ENCODE data around the gene ACOT4.
"Not testable (repeated sequence)": the region's sequence is repeated elsewhere in the genome, so short reads cannot be mapped to it uniquely, and the experiment has no call there.

Gene ACOT4

GRCh38 chr14:73633116-73634010 is 41.7 kb downstream of the ACOT4 start:
- peak in 1 of 2 donors; percentile 26 for DNase-seq (ENCODE audit: low read depth in 2 of 2)

DNA sequence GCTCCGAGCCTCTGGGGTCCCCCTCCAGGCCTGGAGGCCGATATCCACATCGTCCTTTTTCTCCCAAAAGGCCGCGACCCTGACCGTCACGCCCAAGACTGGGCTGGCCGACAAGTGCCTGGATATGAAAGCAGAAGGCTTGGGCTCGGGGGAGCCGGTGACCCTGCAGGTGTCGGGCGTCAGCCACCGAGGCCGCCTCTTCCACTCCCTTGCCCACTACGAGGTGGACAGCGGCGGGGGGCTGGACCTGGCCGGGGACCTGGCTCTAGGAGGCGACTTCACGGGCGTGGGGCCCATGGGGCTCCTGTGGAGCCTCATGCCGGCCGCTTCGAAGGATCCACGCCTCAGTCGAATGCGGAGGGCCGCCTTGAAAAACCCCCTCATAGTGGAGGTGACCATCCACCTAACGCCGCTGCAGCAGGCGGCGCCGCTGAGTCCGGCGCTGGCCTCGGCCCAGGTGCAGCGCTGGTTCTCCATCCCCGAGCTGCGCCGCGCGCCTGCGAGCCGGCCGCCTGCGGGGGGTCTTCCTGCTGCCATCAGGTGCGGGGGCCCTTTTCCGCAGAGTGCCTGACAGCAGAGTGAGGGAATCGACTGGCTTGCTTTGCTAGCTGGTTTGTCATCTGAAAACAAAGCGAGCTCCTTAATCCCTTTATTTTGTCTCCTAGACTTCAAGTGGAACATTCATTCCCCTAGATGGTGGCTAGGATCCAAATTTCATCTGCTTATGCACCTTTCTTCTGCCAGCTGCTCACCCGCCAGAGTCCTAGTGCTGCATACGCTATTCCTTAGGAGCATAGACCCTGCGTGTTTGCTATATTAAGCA is 42.5 kb downstream of the ACOT4 start:
- no peak for DNase-seq (ENCODE audit: low read depth in 2 of 2)

DNA sequence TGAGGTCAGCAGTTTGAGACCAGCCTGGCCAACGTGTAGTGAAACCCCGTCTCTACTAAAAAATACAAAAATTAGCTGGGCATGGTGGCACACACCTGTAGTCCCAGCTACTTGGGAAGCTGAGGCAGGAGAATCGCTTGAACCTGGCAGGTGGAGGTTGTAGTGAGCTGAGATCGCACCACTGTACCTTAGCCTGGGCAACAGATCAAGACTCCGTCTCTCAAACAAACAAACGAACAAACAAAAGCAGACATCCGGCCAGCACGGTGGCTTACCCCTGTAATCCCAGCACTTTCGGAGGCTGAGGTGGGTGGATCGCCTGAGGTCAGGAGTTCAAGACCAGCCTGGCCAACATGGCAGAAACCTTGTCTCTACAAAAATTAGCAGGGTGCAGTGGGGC is 44.7 kb downstream of the ACOT4 start:
- not testable (repeated sequence) for DNase-seq (ENCODE audit: low read depth in 2 of 2)

- DNase-seq (ENCODE audit: low read depth in 2 of 2), result no peak
These were observed 46.2 kb downstream of the ACOT4 start for GRCh38 chr14:73637830-73638229.

DNA sequence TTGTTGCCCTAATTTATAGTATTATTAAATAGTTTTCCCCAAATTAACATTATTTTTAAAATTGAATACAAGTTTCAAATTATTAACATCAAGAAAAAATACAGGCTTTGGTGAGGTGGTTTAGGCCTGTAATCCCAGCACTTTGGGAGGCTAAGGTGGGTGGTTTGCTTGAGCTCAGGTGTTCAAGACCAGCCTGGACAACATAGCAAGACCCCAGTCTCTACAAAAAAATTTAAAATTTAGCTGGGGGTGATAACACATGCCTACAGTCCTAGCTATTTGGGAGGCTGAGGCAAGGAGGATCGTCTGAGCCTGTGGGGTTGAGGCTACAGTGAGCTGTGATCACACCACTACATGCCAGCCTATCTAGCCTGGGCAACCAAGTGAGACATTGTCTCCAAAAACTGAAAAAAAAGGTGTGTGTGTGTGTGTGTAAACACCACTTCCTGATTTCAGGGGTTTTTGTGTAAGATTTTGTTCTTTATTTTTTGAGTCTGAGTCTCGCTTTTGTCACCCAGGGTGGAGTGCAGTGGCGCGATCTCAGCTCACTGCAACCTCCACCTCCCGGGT is 49.2 kb downstream of the ACOT4 start:
- DNase-seq (ENCODE audit: low read depth in 2 of 2), result no peak

GRCh38 chr14:73644531-73645247 is 53.0 kb downstream of the ACOT4 start, which contains the start of gene DNAL1:
DNAL1 (plus strand) TSS chr14:73644986; CDS start chr14:73645040, 54 bp downstream.
- peak; percentile 80 to 85 for DNase-seq (ENCODE audit: low read depth in 2 of 2)

GRCh38 chr14:73645248-73645610 is 53.6 kb downstream of the ACOT4 start:
- no peak for DNase-seq (ENCODE audit: low read depth in 2 of 2)
